ENCODE measurements around the gene CDKN2B-AS1.

The CDKN2B-AS1 gene

DNA sequence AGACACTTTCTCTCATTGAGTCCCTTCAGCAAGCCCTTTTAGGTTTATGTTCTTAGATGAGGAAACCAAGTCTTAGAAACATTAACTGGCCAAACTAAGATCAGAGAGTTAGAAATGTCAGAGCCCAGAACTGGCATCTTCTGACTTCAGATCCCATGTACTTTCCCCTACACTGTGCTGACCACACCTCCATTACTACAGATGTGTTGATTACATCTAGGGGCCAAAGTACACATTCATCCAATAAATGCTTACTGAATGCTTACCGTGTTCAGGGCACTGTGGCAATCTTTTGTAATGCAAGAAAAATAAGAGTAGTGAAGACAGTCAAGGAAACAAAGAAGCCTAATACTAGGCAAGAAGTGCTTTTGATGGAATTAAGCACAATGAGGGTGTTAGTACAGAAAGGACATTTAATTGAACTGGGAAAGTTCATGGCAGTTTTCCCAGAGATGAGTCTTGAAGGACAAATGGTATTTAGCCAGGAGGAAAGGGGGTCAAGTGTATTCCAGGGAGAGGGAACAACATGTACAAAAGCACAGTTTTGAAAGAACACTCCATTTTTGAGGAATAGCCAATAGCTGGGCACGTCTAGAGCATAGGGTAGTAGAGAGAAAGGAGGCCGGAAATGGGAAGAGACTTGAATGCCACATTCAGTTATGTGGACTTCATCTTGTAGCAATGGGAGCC, 104.2 kb downstream of the CDKN2B-AS1 start:
- DNase-seq: no peak

DNA sequence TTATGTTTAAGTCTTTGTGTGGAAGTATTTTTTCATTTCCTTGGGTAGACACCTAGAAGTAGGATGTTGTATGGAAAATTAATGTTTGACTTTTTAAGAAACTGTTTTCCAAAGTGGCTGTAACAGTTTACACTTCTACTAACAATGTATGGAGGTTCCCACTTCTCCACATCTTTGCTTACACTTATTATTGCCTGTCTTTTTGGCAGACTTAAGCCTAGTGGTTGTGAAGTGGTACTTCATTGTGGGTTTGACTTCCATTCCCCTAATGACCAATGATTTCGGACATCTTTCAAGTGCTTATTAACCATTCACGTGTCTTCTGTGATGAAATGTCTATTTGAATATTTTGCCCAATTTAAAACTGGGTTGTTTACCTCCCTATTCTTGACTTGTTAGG, 106.0 kb downstream of the CDKN2B-AS1 start:
- DNase-seq: peak; percentile 5

GRCh38 chr9:22102146-22103053, 107.8 kb downstream of the CDKN2B-AS1 start:
- DNase-seq: no peak

DNA sequence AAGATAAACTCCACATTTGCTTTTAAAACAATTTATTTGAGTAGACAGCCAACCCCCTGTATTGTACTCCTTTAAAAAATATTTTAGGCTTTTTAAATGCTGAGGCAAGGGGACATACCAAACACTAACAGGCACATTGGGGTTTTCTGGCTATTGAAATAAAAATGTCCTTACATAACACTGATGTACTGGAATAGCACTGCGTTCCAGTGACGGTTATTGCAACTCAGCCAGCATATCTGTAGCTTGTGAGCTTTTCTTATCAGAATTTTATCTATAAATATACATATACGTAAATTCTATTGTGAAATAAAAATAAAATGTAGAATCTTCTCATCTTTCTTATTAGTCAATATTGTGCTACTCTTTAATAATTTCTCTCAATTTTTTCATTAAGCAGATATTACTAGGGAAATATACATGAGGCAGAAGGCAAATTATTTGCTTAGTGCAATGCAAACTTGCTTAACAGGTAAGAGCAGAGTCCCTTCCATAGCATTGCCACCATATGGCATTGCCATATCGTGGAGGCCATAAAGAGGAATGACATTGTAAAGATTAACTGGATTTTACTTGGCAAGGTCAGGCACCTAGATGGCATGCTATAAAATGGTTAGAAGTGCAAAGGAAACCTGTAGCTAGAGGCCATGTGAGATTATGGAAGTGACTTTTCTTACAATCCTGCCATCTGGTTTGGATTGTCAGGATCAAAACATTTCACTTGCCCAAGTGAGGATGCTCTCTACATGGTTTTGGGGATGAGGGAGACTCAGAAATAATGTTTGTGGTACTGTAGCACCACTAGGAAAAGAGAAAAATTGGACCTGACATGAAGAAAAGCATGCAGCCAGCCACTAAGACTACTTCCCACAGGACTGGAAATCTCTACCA, 109.3 kb downstream of the CDKN2B-AS1 start:
- no peak for DNase-seq

DNA sequence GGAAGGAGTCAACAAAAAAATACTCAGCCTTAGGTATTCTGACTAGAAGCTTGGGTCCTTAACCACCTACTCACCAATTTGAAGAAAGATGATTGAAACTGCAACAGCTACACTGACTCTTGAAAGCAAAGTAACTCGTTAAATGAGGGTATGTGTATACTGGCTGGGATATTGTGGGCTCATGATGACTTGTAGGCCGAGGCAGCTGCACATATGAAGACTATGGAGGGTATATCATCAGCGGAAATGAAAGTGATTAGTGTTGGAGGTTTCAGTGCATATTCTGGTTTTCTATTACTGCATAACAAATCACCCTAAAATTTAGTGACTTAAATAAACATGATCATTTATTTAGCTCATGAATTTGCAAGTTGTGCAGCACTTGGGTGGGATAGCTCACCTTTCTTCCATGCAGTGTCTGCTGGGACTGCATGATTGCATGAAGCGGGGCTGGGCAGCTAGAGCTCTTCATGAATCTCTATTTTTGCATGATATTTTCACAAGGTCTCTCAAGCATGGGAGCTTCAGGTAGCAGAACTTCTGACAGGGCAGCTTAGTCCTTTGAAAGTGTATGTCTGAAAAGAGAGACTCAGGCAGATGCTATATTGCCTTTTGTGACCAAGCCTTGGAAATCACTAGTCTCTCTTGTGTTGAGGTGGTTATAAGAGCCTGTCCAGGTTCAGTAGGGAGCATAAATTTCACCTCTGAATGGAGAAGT, 110.6 kb downstream of the CDKN2B-AS1 start:
- DNase-seq: no peak

GRCh38 chr9:22107202-22108045, 112.8 kb downstream of the CDKN2B-AS1 start:
- DNase-seq: no peak

DNA sequence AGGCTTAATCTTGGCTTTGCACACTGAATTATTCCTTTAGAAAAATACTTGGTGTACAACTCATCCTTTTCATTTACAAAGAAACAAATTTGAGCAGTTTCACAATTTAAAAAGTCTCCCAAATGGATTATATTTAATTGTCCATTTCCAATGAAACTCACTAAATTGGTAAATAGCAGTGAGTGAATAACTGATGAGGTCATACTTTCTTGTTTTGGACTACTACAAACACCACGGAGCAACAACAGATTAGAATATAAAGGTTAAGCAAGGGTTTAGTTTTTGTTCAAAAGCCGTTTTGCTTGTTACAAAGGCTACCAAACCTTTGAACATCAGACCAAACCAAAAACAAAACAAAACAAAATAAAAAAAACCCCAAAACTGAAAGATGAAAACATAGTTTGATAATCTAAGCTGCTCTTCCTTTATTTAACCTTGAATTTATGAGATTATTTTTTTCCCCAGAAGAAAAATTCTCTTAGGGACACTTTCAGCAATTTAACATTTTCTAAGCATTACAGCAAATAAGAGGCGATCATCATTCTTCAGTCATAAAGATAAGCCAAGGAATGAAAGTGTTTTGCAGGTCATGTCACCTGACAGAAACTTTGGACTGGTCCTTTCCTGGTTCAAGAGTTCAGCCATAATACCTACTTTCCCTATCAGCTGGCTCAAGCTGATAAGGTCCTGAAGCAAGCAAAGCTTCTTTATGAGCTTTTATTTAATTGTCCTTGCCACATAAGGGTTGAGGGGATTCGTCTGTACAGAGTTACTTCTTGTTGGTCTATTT, 114.2 kb downstream of the CDKN2B-AS1 start:
- no peak for DNase-seq

GRCh38 chr9:22111176-22111953, 116.8 kb downstream of the CDKN2B-AS1 start:
- DNase-seq: no peak

- no peak for DNase-seq
These were observed 117.3 kb downstream of the CDKN2B-AS1 start for GRCh38 chr9:22111954-22112247.

- DNase-seq: no peak
These were observed 118.6 kb downstream of the CDKN2B-AS1 start for GRCh38 chr9:22112870-22113821.

- no peak for DNase-seq
These were observed 120.4 kb downstream of the CDKN2B-AS1 start for GRCh38 chr9:22114956-22115355.

- DNase-seq: no peak
These were observed 122.2 kb downstream of the CDKN2B-AS1 start for GRCh38 chr9:22116758-22117157.

DNA sequence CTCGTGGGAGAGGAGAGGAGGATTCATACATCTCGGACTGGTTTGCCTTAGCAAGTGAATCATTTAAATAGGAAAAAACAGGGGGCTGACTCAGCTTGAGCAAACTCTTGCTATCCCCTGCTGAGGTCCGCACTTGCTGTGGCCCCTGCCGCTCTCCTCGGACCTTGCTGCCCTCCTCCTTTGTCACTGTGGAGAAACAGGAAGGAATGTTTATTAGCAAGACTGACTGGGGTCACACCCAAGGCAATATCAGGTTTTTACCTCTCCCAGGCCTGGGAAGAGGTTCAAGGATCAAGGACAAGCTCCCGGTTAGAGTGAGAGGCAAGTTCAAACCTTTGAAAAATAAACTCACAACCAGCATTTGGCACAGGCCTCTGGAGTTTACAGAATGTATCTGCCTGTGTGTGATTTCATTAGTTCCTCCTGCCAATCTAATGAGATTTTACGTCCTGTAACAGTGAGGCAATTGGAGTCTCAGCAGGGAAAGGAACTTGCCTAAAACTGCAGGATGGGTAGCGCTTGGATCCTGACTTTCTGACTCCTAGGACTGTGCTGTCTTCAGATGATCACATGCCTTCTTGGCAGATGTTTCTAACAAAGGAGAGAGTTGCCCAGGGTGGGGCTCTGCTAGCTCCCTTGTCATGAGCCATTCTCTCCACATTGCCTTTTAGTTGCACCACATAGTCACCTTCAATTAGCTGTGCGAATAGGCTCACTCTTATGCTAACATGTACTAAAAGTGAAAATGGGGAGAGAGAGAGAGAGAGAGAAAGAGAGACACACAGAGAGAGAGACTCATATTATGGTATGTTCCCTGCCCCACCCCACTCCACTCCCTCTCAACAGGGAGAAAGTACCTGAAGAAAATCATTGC, 123.2 kb downstream of the CDKN2B-AS1 start:
- no peak for DNase-seq

GRCh38 chr9:22118810-22119521, 124.4 kb downstream of the CDKN2B-AS1 start:
- DNase-seq: no peak

DNA sequence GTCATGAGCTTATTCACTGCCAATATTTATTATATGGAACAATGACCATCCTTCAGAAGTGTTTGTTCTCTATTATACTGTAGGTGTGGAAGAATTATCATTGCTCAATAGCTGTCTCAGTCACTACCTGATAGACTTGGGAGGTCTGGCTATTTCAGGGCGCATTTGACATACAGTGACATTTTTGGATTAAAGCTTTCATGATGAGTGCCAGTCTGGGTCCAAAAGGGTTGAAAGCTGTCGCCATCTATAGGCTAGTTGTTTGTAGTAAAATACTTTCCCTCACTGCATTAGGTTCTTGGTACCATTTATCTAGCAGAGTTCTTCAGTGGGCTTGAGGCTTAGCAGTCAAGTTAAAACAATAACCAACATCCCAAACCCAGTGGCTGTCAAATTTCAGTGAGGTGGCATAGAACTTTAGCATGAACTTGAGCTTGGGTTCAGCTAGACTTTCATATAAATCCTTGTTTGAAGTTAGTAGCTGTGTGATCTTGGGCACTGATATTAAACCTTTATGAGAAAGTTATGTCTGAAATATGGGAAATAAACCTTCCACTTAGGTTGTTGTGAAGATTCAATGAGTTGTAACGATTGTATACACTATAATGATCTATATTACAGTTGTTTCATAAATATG, 125.0 kb downstream of the CDKN2B-AS1 start:
- DNase-seq: peak; percentile 56

GRCh38 chr9:22120159-22120549, 125.6 kb downstream of the CDKN2B-AS1 start:
- DNase-seq: no peak

- no peak for DNase-seq
These were observed 126.0 kb downstream of the CDKN2B-AS1 start for GRCh38 chr9:22120595-22120994.
